HEK293 (cell line): ENCODE measurements around the gene KNOP1.
"Not testable (repeated sequence)": the region's sequence is repeated elsewhere in the genome, so short reads cannot be mapped to it uniquely, and the experiment has no call there.

Experiments
- CTCF ChIA-PET: fragments of 350-600 bp; formaldehyde crosslinking; extraction: SDS; loops from one replicate; lab custom pipeline; 2021; ENCODE audit warnings: antibody characterized with exemption; lab: Yijun Ruan, JAX
- POLR2A ChIA-PET: fragments of 300-600 bp; formaldehyde crosslinking; extraction: SDS; loops from one replicate; lab custom pipeline; 2020; ENCODE audit warnings: antibody characterized with exemption, inconsistent platforms; lab: Yijun Ruan, JAX
- H3K27ac ChIP-seq: fragments of 200-500 bp; sonication (Bioruptor generic); 2 replicates; pipeline ENCODE4 v1.5.1; 2014; ENCODE audit warnings: low read depth, low read length, control low read depth, inconsistent platforms; ENCODE audit errors: extremely low read depth
- H3K36me3 ChIP-seq, 2 experiments: fragments of 200-500 bp in 1 of 2; sonication (Bioruptor generic) in 1 of 2; 1 replicate in 1 of 2; 2 replicates in 1 of 2; pipeline ENCODE4 v1.5.1; 2014 to 2017; ENCODE audit warnings: inconsistent platforms in 2 of 2, low read length in 2 of 2; ENCODE audit not compliant: control insufficient read depth in 2 of 2, insufficient read depth in 1 of 2
- H3K4me1 ChIP-seq: fragments of 200-500 bp; sonication (Bioruptor generic); 2 replicates; pipeline ENCODE4 v1.5.1; 2014; ENCODE audit warnings: mild to moderate bottlenecking, low read length, inconsistent platforms; ENCODE audit not compliant: control insufficient read depth, insufficient read depth
- H3K4me3 ChIP-seq: 2 replicates; pipeline ENCODE4 v1.5.1; 2011; ENCODE audit warnings: low read depth, mild to moderate bottlenecking, control low read depth, low read length, moderate library complexity
- H3K9me3 ChIP-seq: fragments of 200-500 bp; sonication (Bioruptor generic); 2 replicates; pipeline ENCODE4 v1.5.1; 2014; ENCODE audit warnings: low read depth, low read length, inconsistent platforms; ENCODE audit not compliant: control insufficient read depth, insufficient read depth
- EGR2 ChIP-seq: fragments of 450-650 bp; formaldehyde crosslinking; IDR thresholded peaks from 2 replicates; pipeline ENCODE4 v1.5.1; 2016; ENCODE audit warnings: low read depth, missing biosample characterization, missing genetic modification characterization
- FEZF1 ChIP-seq: fragments of 450-650 bp; formaldehyde crosslinking; IDR thresholded peaks from 2 replicates; pipeline ENCODE4 v1.5.1; 2016; ENCODE audit warnings: missing biosample characterization, missing genetic modification characterization
- OSR2 ChIP-seq: fragments of 450-650 bp; formaldehyde crosslinking; IDR thresholded peaks from 2 replicates; pipeline ENCODE4 v1.5.1; 2016; ENCODE audit warnings: missing biosample characterization, missing genetic modification characterization
- PRDM6 ChIP-seq: fragments of 450-650 bp; formaldehyde crosslinking; IDR thresholded peaks from 2 replicates; pipeline ENCODE4 v1.5.1; 2017; ENCODE audit warnings: missing biosample characterization, missing genetic modification characterization
- SP7 ChIP-seq: fragments of 450-650 bp; formaldehyde crosslinking; IDR thresholded peaks from 2 replicates; pipeline ENCODE4 v1.5.1; 2016; ENCODE audit warnings: missing biosample characterization, missing genetic modification characterization
- TRIM28 ChIP-seq: IDR thresholded peaks from 2 replicates; pipeline ENCODE4 v1.6.1; 2011; ENCODE audit warnings: low read length, control low read depth, borderline replicate concordance
- ZNF146 ChIP-seq: fragments of 450-650 bp; formaldehyde crosslinking; IDR thresholded peaks from 2 replicates; pipeline ENCODE4 v1.5.1; 2016; ENCODE audit warnings: missing biosample characterization, missing genetic modification characterization
- ZNF19 ChIP-seq: fragments of 450-650 bp; formaldehyde crosslinking; IDR thresholded peaks from 2 replicates; pipeline ENCODE4; 2016; ENCODE audit warnings: missing biosample characterization, missing genetic modification characterization, low read depth
- ZNF221 ChIP-seq: fragments of 450-650 bp; formaldehyde crosslinking; IDR thresholded peaks from 2 replicates; pipeline ENCODE4 v1.5.1; 2017; ENCODE audit warnings: missing biosample characterization, missing genetic modification characterization, borderline replicate concordance
- ZNF23 ChIP-seq: fragments of 450-650 bp; formaldehyde crosslinking; IDR thresholded peaks from 2 replicates; pipeline ENCODE4 v1.5.1; 2016; ENCODE audit warnings: missing biosample characterization, missing genetic modification characterization, borderline replicate concordance
- ZNF274 ChIP-seq, 2 experiments: fragments of 200-500 bp in 1 of 2; fragments of 450-650 bp in 1 of 2; sonication (Bioruptor generic) in 1 of 2; formaldehyde crosslinking in 1 of 2; IDR thresholded peaks; 2 replicates each; pipeline versions ENCODE4 v1.5.1 to v1.6.1; 2014 to 2016; ENCODE audit warnings: borderline replicate concordance in 1 of 2, inconsistent platforms in 1 of 2, low read length in 1 of 2, missing biosample characterization in 1 of 2, missing genetic modification characterization in 1 of 2
- ZNF513 ChIP-seq: fragments of 450-650 bp; IDR thresholded peaks from 2 replicates; pipeline ENCODE4 v1.5.1; 2018; ENCODE audit warnings: missing biosample characterization, missing genetic modification characterization
- ZNF580 ChIP-seq: fragments of 450-650 bp; formaldehyde crosslinking; IDR thresholded peaks from 2 replicates; pipeline ENCODE4 v1.5.1; 2016; ENCODE audit warnings: missing biosample characterization, missing genetic modification characterization
- ZNF660 ChIP-seq: fragments of 450-650 bp; IDR thresholded peaks from 2 replicates; pipeline ENCODE4 v1.5.1; 2018; ENCODE audit warnings: missing biosample characterization, mild to moderate bottlenecking, missing genetic modification characterization
- ZNF747 ChIP-seq: fragments of 450-650 bp; formaldehyde crosslinking; IDR thresholded peaks from 2 replicates; pipeline ENCODE4 v1.5.1; 2016; ENCODE audit warnings: missing biosample characterization, missing genetic modification characterization
- ZNF768 ChIP-seq: fragments of 450-650 bp; formaldehyde crosslinking; IDR thresholded peaks from 2 replicates; pipeline ENCODE4 v1.5.1; 2018; ENCODE audit warnings: missing biosample characterization, mild to moderate bottlenecking, missing genetic modification characterization
- ZNF785 ChIP-seq: fragments of 450-650 bp; formaldehyde crosslinking; IDR thresholded peaks from 2 replicates; pipeline ENCODE4 v1.5.1; 2016; ENCODE audit warnings: missing biosample characterization, missing genetic modification characterization
- ZNF830 ChIP-seq: fragments of 450-650 bp; IDR thresholded peaks from 2 replicates; pipeline ENCODE4 v1.5.0; 2018; ENCODE audit warnings: missing biosample characterization, missing genetic modification characterization, low read depth, mild to moderate bottlenecking, moderate library complexity
- TF ChIP-seq, protein P1 (sequence below): fragments of 450-650 bp; formaldehyde crosslinking; conservative IDR thresholded peaks from 2 replicates; pipeline ENCODE4 v1.5.1; 2016; ENCODE audit warnings: low read depth, missing biosample characterization, missing genetic modification characterization
- TF ChIP-seq, protein P2 (sequence below): fragments of 450-650 bp; formaldehyde crosslinking; IDR thresholded peaks from 2 replicates; pipeline ENCODE4 v1.5.1; 2016; ENCODE audit warnings: missing biosample characterization, missing genetic modification characterization

KNOP1 gene

GRCh38 chr16:19665313-19665712 lies 52.7 kb downstream of the KNOP1 start:
- H3K4me1 ChIP-seq, H3K27ac ChIP-seq, POLR2A ChIA-PET, H3K36me3 ChIP-seq, H3K9me3 ChIP-seq, H3K4me3 ChIP-seq: not testable (repeated sequence)
- peak; percentile 78 for TF ChIP-seq ZNF580 (tag by site-specific recombination)
- peak; percentile 98 for TF ChIP-seq ZNF146
- CTCF ChIA-PET = interaction anchor here (0.9 kb wide), 1 partner anchor 59 kb away, joined by 3 read pairs; no protein-coding TSS in a partner anchor

DNA sequence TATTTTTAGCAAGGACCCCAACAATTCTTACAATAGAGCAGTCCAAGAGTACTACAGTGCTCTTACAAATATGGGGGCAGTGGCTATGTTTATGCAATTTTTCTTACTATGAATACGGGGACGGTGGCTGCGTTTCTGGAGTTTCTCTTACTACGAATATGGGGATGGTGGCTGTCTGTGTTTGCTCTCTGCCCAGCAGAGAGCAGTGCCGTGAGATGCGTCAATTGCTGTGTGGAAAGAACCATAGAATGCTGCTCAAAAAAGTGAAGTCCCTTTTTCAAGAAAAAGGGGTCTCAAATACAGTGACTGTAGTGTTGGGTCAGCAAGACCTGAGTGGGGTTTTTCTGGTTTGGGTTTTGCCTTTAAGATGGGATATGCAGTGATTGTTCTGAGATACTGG lies 53.9 kb downstream of the KNOP1 start:
- no peaks in the 10 kb centered on the region for H3K9me3 ChIP-seq
- peaks cover 0 to 7% of the 10 kb centered on the region in 2 experiments; a peak in 2 of 3 replicates for H3K36me3 ChIP-seq
- no peak overlapping the region for H3K4me3 ChIP-seq
- POLR2A ChIA-PET = interaction anchor here (0.6 to 0.7 kb wide), 2 partner anchors 734 to 1079 kb away, joined by 4 to 7 read pairs; no protein-coding TSS in a partner anchor
- no peak overlapping the region for H3K27ac ChIP-seq
- CTCF ChIA-PET = no interaction called here
- no peaks in the 10 kb centered on the region for H3K4me1 ChIP-seq
- TF ChIP-seq, protein P1, sequence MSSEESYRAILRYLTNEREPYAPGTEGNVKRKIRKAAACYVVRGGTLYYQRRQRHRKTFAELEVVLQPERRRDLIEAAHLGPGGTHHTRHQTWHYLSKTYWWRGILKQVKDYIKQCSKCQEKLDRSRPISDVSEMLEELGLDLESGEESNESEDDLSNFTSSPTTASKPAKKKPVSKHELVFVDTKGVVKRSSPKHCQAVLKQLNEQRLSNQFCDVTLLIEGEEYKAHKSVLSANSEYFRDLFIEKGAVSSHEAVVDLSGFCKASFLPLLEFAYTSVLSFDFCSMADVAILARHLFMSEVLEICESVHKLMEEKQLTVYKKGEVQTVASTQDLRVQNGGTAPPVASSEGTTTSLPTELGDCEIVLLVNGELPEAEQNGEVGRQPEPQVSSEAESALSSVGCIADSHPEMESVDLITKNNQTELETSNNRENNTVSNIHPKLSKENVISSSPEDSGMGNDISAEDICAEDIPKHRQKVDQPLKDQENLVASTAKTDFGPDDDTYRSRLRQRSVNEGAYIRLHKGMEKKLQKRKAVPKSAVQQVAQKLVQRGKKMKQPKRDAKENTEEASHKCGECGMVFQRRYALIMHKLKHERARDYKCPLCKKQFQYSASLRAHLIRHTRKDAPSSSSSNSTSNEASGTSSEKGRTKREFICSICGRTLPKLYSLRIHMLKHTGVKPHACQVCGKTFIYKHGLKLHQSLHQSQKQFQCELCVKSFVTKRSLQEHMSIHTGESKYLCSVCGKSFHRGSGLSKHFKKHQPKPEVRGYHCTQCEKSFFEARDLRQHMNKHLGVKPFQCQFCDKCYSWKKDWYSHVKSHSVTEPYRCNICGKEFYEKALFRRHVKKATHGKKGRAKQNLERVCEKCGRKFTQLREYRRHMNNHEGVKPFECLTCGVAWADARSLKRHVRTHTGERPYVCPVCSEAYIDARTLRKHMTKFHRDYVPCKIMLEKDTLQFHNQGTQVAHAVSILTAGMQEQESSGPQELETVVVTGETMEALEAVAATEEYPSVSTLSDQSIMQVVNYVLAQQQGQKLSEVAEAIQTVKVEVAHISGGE (tag by site-specific recombination) = no peak
- TF ChIP-seq ZNF747 (tag by site-specific recombination) = no peak
- TF ChIP-seq EGR2 (tag by site-specific recombination) = no peak
- TF ChIP-seq ZNF19 (tag by site-specific recombination) = no peak

GRCh38 chr16:19662351-19662750 lies 55.7 kb downstream of the KNOP1 start:
- TF ChIP-seq ZNF830 (no peak), OSR2 (tag by site-specific recombination) (no peak), PRDM6 (tag by site-specific recombination) (no peak), FEZF1 (tag by site-specific recombination) (no peak)
- TF ChIP-seq, all 188 proteins: peak for 0
- no peaks in the 10 kb centered on the region for H3K9me3 ChIP-seq
- ChIA-PET CTCF (no interaction called here), POLR2A (no interaction called here)
- H3K36me3 ChIP-seq = peaks cover 0 to 6% of the 10 kb centered on the region in 2 experiments; a peak in 2 of 3 replicates
- H3K27ac ChIP-seq = no peak overlapping the region
- H3K4me1 ChIP-seq = no peaks in the 10 kb centered on the region
- no peak overlapping the region for H3K4me3 ChIP-seq

- no peak overlapping the region for H3K27ac ChIP-seq
- ChIA-PET CTCF (no interaction called here), POLR2A (no interaction called here)
- no peak overlapping the region for H3K4me3 ChIP-seq
- no peaks in the 10 kb centered on the region for H3K4me1 ChIP-seq
- no peaks in the 10 kb centered on the region for H3K9me3 ChIP-seq
- H3K36me3 ChIP-seq = peaks cover 0 to 6% of the 10 kb centered on the region in 2 experiments; a peak in 2 of 3 replicates
- no peak for TF ChIP-seq ZNF221 (tag by site-specific recombination)
- TF ChIP-seq TRIM28 = no peak
- no peak for TF ChIP-seq SP7
- TF ChIP-seq ZNF274 (IDR thresholded peaks at IDR 0.05; ENCODE audit: low read length) = no peak
- TF ChIP-seq ZNF274 (tag by site-specific recombination; IDR thresholded peaks at IDR 0.05; ENCODE audit: borderline replicate concordance) = no peak
- TF ChIP-seq, protein P2, sequence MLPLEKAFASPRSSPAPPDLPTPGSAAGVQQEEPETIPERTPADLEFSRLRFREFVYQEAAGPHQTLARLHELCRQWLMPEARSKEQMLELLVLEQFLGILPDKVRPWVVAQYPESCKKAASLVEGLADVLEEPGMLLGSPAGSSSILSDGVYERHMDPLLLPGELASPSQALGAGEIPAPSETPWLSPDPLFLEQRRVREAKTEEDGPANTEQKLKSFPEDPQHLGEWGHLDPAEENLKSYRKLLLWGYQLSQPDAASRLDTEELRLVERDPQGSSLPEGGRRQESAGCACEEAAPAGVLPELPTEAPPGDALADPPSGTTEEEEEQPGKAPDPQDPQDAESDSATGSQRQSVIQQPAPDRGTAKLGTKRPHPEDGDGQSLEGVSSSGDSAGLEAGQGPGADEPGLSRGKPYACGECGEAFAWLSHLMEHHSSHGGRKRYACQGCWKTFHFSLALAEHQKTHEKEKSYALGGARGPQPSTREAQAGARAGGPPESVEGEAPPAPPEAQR (tag by site-specific recombination) = no peak
- no peak for TF ChIP-seq FEZF1 (tag by site-specific recombination)
- TF ChIP-seq ZNF23 = no peak
- no peak for TF ChIP-seq ZNF768 (tag by site-specific recombination)
- no peak for TF ChIP-seq ZNF513
- no peak for TF ChIP-seq ZNF785 (tag by site-specific recombination)
- TF ChIP-seq ZNF660 (tag by site-specific recombination) = no peak
Observed at GRCh38 chr16:19660432-19660831, 57.6 kb downstream of the KNOP1 start.
